Activated T-cell treated with anti-CD3 and anti-CD28 coated beads, Interleukin-2, amount 50 U/mL, for 4 hours (primary cell): ENCODE results near the gene UBQLN4. TPM values are rescaled to one million over a fixed set of nuclear protein-coding genes. Genes with fewer than 3 reads are reported as not detected.

ENCODE experiments used
- ATAC-seq, 2 donors: fragments of 200-7000 bp; cut with Tn5 transposase; one replicate each; pipeline ENCODE4 v1.10.0; 2021
- DNase-seq: peaks from one replicate; pipeline ENCODE4 v3.0.0-alpha.2; 2020
- H3K27me3 Mint-ChIP-seq: one replicate; pipeline ENCODE4 v1.8.0; 2021; ENCODE audit warnings: low read depth, mixed read lengths
- H3K36me3 Mint-ChIP-seq: one replicate; pipeline ENCODE4 v1.8.0; 2022; ENCODE audit warnings: mixed read lengths; ENCODE audit not compliant: insufficient read depth
- H3K4me1 Mint-ChIP-seq: one replicate; pipeline ENCODE4 v1.8.0; 2021; ENCODE audit warnings: low read depth, mixed read lengths
- H3K4me3 Mint-ChIP-seq: one replicate; pipeline ENCODE4 v1.8.0; 2021; ENCODE audit warnings: mild to moderate bottlenecking, moderate library complexity, mixed read lengths
- H3K9me3 Mint-ChIP-seq: one replicate; pipeline ENCODE4 v1.8.0; 2021; ENCODE audit warnings: mixed read lengths
- total RNA-seq, 3 donors: library from RNA; stranded (reverse); gene quantifications; one replicate each; pipeline ENCODE4 v1.2.1, GENCODE V29; 2021

UBQLN4 gene
- total RNA-seq, 3 donors from 2014 or later = 52.9 to 57.3 (median 53.7) TPM

GRCh38 chr1:156001021-156001661, 52.5 kb downstream of the UBQLN4 start:
- H3K4me3 Mint-ChIP-seq = no peak overlapping the region
- ATAC-seq (no peak), DNase-seq (no peak)
- no peaks in the 10 kb centered on the region for H3K27me3 Mint-ChIP-seq
- H3K4me1 Mint-ChIP-seq = peaks cover 14% of the 10 kb centered on the region
- no peaks in the 10 kb centered on the region for H3K36me3 Mint-ChIP-seq
- H3K9me3 Mint-ChIP-seq = no peaks in the 10 kb centered on the region

DNA sequence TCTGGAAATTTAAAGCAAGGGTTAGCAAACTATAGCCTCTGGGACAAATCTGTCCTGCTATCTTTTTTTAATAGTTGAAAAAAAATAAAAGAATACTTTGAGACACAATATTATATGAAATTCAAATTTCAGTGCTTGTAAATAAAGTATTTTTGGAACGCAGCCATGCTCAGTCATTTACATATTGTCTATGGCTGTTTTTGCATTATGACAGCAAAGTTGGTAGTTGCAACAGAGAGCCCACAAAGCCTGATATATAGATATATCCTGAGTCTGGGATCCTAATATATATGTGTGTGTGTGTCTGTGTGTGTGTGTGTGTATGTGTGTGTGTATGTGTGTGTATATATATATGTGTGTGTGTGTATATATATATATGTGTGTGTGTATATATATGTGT, 53.6 kb downstream of the UBQLN4 start:
- Mint-ChIP-seq H3K4me1 (peaks cover 6% of the 10 kb centered on the region), H3K36me3 (no peaks in the 10 kb centered on the region), H3K27me3 (no peaks in the 10 kb centered on the region), H3K4me3 (no peak overlapping the region), H3K9me3 (no peaks in the 10 kb centered on the region)
- DNase-seq (no peak), ATAC-seq (no peak)

GRCh38 chr1:155996166-155996565, 57.4 kb downstream of the UBQLN4 start:
- Mint-ChIP-seq H3K4me1 (no peaks in the 10 kb centered on the region), H3K36me3 (no peaks in the 10 kb centered on the region), H3K4me3 (no peak overlapping the region), H3K9me3 (no peaks in the 10 kb centered on the region), H3K27me3 (no peaks in the 10 kb centered on the region)
- DNase-seq (no peak), ATAC-seq (no peak)

- no peak for ATAC-seq
- no peak overlapping the region for H3K4me3 Mint-ChIP-seq
- no peaks in the 10 kb centered on the region for H3K36me3 Mint-ChIP-seq
These were observed 60.0 kb downstream of the UBQLN4 start for GRCh38 chr1:155993595-155993994.

GRCh38 chr1:155990005-155990739, 63.4 kb downstream of the UBQLN4 start:
- Mint-ChIP-seq H3K4me3 (no peak overlapping the region), H3K27me3 (no peaks in the 10 kb centered on the region), H3K36me3 (no peaks in the 10 kb centered on the region), H3K9me3 (no peaks in the 10 kb centered on the region), H3K4me1 (peaks cover 12% of the 10 kb centered on the region)
- ATAC-seq (peak in 1 of 2 donors; percentile 6), DNase-seq (no peak)

More at GRCh38 chr1:155993595-155993994, 60.0 kb downstream of the UBQLN4 start:
- Mint-ChIP-seq H3K27me3 (no peaks in the 10 kb centered on the region), H3K4me1 (peaks cover 12% of the 10 kb centered on the region), H3K9me3 (no peaks in the 10 kb centered on the region)
- DNase-seq = no peak

DNA sequence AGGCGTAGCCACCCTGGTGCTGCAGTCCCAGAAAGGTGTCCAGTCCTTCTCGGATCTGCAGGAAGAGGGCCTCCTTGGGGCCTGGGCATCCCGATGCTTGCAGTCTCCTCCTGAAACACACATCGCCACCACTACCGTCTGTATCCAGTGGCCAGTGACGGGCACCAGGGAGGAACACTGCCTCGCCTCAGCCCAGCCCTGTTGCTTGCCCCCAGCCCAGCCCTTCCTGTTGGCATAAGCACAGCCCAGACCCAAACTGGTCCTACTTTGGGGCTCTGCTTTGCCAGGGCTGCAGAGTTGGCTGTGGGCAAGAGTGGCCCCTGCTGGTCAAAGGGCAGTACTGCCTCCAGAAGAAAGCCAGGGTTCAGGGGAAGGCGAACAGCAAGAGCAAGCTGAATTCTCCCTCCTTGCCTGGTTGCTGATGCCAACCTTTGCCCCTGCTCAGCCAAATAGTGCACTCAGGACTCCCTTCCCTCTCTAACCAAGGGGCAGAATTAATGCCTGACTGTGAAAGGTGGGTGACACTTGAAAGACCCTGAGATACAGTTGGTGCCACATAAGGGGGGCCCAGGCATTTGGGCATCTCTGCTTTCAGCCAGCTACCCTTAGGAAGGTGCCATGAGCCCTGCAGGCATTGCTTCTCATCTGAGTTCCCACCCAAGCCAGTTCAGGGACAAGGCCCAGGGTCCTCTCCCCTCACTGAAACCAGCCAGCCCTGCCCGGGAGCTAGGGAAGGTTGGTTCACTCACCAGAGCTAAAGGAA, 64.2 kb downstream of the UBQLN4 start:
- Mint-ChIP-seq H3K27me3 (no peaks in the 10 kb centered on the region), H3K9me3 (no peaks in the 10 kb centered on the region), H3K36me3 (no peaks in the 10 kb centered on the region), H3K4me1 (peaks cover 14% of the 10 kb centered on the region), H3K4me3 (no peak overlapping the region)
- DNase-seq (peak; percentile 74), ATAC-seq (peak; percentile 95 to 96)

Other genes with a start within 250 kb of the UBQLN4 start
- 10 to 100 TPM; 42.6 to 48.4 (median 47.8) TPM for gene GON4L, start 196.6 kb downstream of the UBQLN4 start, total RNA-seq
- gene SYT11, start 194.2 kb downstream of the UBQLN4 start, total RNA-seq = 1 to 10 TPM; 4.6 to 8.0 (median 5.4) TPM
- 10 to 100 TPM; 15.6 to 25.0 (median 17.9) TPM for gene RIT1, start 142.4 kb downstream of the UBQLN4 start, total RNA-seq
- 10 to 100 TPM; 32.2 to 38.3 (median 37.9) TPM for gene KHDC4, start 119.4 kb downstream of the UBQLN4 start, total RNA-seq
- not detected for gene RXFP4, start 112.2 kb downstream of the UBQLN4 start, total RNA-seq
- gene ARHGEF2, start 75.3 kb downstream of the UBQLN4 start, total RNA-seq = 100 to 1,000 TPM; 144 to 174 (median 149) TPM
- gene SSR2, start 32.8 kb downstream of the UBQLN4 start, total RNA-seq = 100 to 1,000 TPM; 167 to 183 (median 173) TPM
- 10 to 100 TPM; 56.6 to 62.3 (median 59.2) TPM for gene LAMTOR2, start 984 bp upstream of the UBQLN4 start, total RNA-seq
- gene RAB25, start 7.4 kb upstream of the UBQLN4 start, total RNA-seq = under 1 TPM; 0.61 to 0.79 (median 0.63) TPM
- gene MEX3A, start 28.7 kb upstream of the UBQLN4 start, total RNA-seq = under 1 TPM; 0.50 to 0.66 (median 0.57) TPM
- gene LMNA, start 60.9 kb upstream of the UBQLN4 start, total RNA-seq = 100 to 1,000 TPM; 113 to 162 (median 124) TPM
- gene SEMA4A, start 99.8 kb upstream of the UBQLN4 start, total RNA-seq = 10 to 100 TPM; 31.7 to 51.5 (median 37.1) TPM
- 10 to 100 TPM; 61.3 to 79.7 (median 73.0) TPM for gene SLC25A44, start 140.3 kb upstream of the UBQLN4 start, total RNA-seq
- gene PMF1, start 159.2 kb upstream of the UBQLN4 start, total RNA-seq = 100 to 1,000 TPM; 184 to 201 (median 192) TPM
- gene BGLAP, start 188.4 kb upstream of the UBQLN4 start, total RNA-seq = 1 to 10 TPM; 2.0 to 2.5 (median 2.4) TPM
- 1 to 10 TPM; 2.0 to 3.6 (median 3.4) TPM for gene PAQR6, start 194.3 kb upstream of the UBQLN4 start, total RNA-seq
- 100 to 1,000 TPM; 118 to 125 (median 123) TPM for gene SMG5, start 229.0 kb upstream of the UBQLN4 start, total RNA-seq
- 1 to 10 TPM; 6.3 to 6.9 (median 6.4) TPM for gene TMEM79, start 230.5 kb upstream of the UBQLN4 start, total RNA-seq
- gene GLMP, start 241.9 kb upstream of the UBQLN4 start, total RNA-seq = 10 to 100 TPM; 12.6 to 15.8 (median 13.2) TPM
- gene VHLL, start 245.5 kb upstream of the UBQLN4 start, total RNA-seq = under 1 TPM in 1 of 3 donors, not detected in 2; 0.42 TPM